Fibroblast of lung (primary cell): ENCODE results near the gene CACNB4. TPM values are rescaled to one million over a fixed set of nuclear protein-coding genes. Genes with fewer than 3 reads are reported as not detected.

Experiments
- DNase-seq, 2 donors: peaks; one replicate each; pipeline versions ENCODE4 v3.0.0 to v3.0.0-alpha.2; 2010; ENCODE audit warnings: low read depth in 2 of 2
- H2AFZ ChIP-seq: 2 replicates; pipeline ENCODE4 v1.5.1; 2012; ENCODE audit warnings: low read length, control low read depth, inconsistent platforms
- H3K27ac ChIP-seq: 2 replicates; pipeline ENCODE4 v1.5.1; 2011; ENCODE audit warnings: low read length, control low read depth; ENCODE audit not compliant: insufficient read depth
- H3K27me3 ChIP-seq: 2 replicates; pipeline ENCODE4 v1.5.1; 2011; ENCODE audit warnings: mild to moderate bottlenecking, low read length; ENCODE audit not compliant: control insufficient read depth, insufficient read depth
- H3K36me3 ChIP-seq: 2 replicates; pipeline ENCODE4 v1.5.1; 2011; ENCODE audit warnings: low read length; ENCODE audit not compliant: control insufficient read depth, insufficient read depth
- H3K4me1 ChIP-seq: 2 replicates; pipeline ENCODE4 v1.5.1; 2011; ENCODE audit warnings: low read length; ENCODE audit not compliant: control insufficient read depth, insufficient read depth; ENCODE audit errors: extremely low read depth
- H3K4me2 ChIP-seq: 2 replicates; pipeline ENCODE4 v1.5.1; 2011; ENCODE audit warnings: low read length, control low read depth; ENCODE audit not compliant: insufficient read depth; ENCODE audit errors: extremely low read depth
- H3K4me3 ChIP-seq, 4 experiments: fragments of 200-600 bp in 1 of 4; sonication (generic) in 1 of 4; replicated peaks in 1 of 4; 2 replicates each; pipeline ENCODE4 v1.5.1; 2011 to 2016; ENCODE audit warnings: low read length in 4 of 4, low read depth in 3 of 4, mild to moderate bottlenecking in 3 of 4, control low read depth in 2 of 4, inconsistent platforms in 1 of 4, mixed read lengths in 1 of 4; ENCODE audit not compliant: insufficient read depth in 1 of 4; ENCODE audit errors: control extremely low read depth in 1 of 4
- H3K79me2 ChIP-seq: 2 replicates; pipeline ENCODE4 v1.5.1; 2012; ENCODE audit warnings: mild to moderate bottlenecking, low read length, inconsistent platforms; ENCODE audit not compliant: control insufficient read depth, insufficient read depth
- H3K9ac ChIP-seq: 2 replicates; pipeline ENCODE4 v1.5.1; 2011; ENCODE audit warnings: mild to moderate bottlenecking, low read length, control low read depth; ENCODE audit not compliant: insufficient read depth
- H3K9me3 ChIP-seq: 2 replicates; pipeline ENCODE4 v1.5.1; 2012; ENCODE audit warnings: low read depth, low read length; ENCODE audit not compliant: control insufficient read depth, insufficient read depth
- H4K20me1 ChIP-seq: 2 replicates; pipeline ENCODE4 v1.5.1; 2011; ENCODE audit warnings: low read length; ENCODE audit not compliant: control insufficient read depth, insufficient read depth; ENCODE audit errors: extremely low read depth
- CTCF ChIP-seq, 2 donors: IDR thresholded peaks in 1 of 2; conservative IDR thresholded peaks in 1 of 2; 1 replicate in 1 of 2; 2 replicates in 1 of 2; pipeline ENCODE4 v1.5.1; 2011 to 2012; ENCODE audit warnings: low read length in 2 of 2, control low read depth in 1 of 2, inconsistent platforms in 1 of 2, low read depth in 1 of 2, mild to moderate bottlenecking in 1 of 2
- EZH2 ChIP-seq: IDR thresholded peaks from 2 replicates; pipeline ENCODE4 v1.5.1; 2012; ENCODE audit warnings: low read length, control low read depth, mild to moderate bottlenecking; ENCODE audit errors: missing control alignments
- polyA plus RNA-seq, 2 donors: library from polyadenylated mRNA; depleted of rRNA in 1 of 2; stranded (reverse) in 1 of 2; unstranded in 1 of 2; fragments of >200 nt; gene quantifications; 2 replicates each; pipeline ENCODE4 v1.2.1, GENCODE V29; 2011 to 2012; ENCODE audit warnings: missing spikeins in 1 of 2
- total RNA-seq: library from RNA; depleted of rRNA; stranded (reverse); fragments of >200 nt; gene quantifications from 2 replicates; pipeline ENCODE4 v1.2.1, GENCODE V29; 2014

CACNB4 gene
- total and polyA plus RNA-seq, 2 donors (not counting 1 experiment from before 2014, with no cell fraction given) = 0.66 to 2.5 TPM

GRCh38 chr2:151904021-151904420, 194.8 kb downstream of the CACNB4 start:
- no peaks in the 10 kb centered on the region for H3K4me1 ChIP-seq
- no peak overlapping the region for H2AFZ ChIP-seq
- H4K20me1 ChIP-seq = no peaks in the 10 kb centered on the region
- no peaks in the 10 kb centered on the region for H3K79me2 ChIP-seq
- no peak overlapping the region for H3K9ac ChIP-seq
- no peaks in the 10 kb centered on the region for H3K36me3 ChIP-seq
- H3K4me3 ChIP-seq = no peak overlapping the region
- TF ChIP-seq EZH2 (no peak), CTCF (conservative IDR thresholded peaks at IDR 0.05 in 1 of 2, IDR thresholded peaks at IDR 0.05 in 1 of 2; ENCODE audit: low read depth in 1 of 2, low read length in 2 of 2) (no peak)
- DNase-seq = no peak
- no peaks in the 10 kb centered on the region for H3K27me3 ChIP-seq
- no peaks in the 10 kb centered on the region for H3K9me3 ChIP-seq
- H3K27ac ChIP-seq = no peak overlapping the region
- no peak overlapping the region for H3K4me2 ChIP-seq

- Histone ChIP-seq H3K4me3 (no peak overlapping the region), H3K36me3 (no peaks in the 10 kb centered on the region), H4K20me1 (no peaks in the 10 kb centered on the region), H3K4me1 (no peaks in the 10 kb centered on the region), H2AFZ (no peak overlapping the region), H3K4me2 (no peak overlapping the region), H3K9ac (no peak overlapping the region), H3K27ac (no peak overlapping the region), H3K79me2 (no peaks in the 10 kb centered on the region), H3K9me3 (no peaks in the 10 kb centered on the region), H3K27me3 (no peaks in the 10 kb centered on the region)
- TF ChIP-seq EZH2 (no peak), CTCF (conservative IDR thresholded peaks at IDR 0.05 in 1 of 2, IDR thresholded peaks at IDR 0.05 in 1 of 2; ENCODE audit: low read depth in 1 of 2, low read length in 2 of 2) (no peak)
- no peak for DNase-seq
These were observed 196.0 kb downstream of the CACNB4 start for GRCh38 chr2:151902829-151903228.

- Histone ChIP-seq H3K27ac (no peak overlapping the region), H3K4me2 (no peak overlapping the region), H3K36me3 (no peaks in the 10 kb centered on the region), H3K9me3 (no peaks in the 10 kb centered on the region), H3K9ac (no peak overlapping the region), H3K79me2 (no peaks in the 10 kb centered on the region), H3K4me3 (no peak overlapping the region), H3K4me1 (no peaks in the 10 kb centered on the region), H3K27me3 (no peaks in the 10 kb centered on the region), H2AFZ (no peak overlapping the region), H4K20me1 (no peaks in the 10 kb centered on the region)
- TF ChIP-seq CTCF (conservative IDR thresholded peaks at IDR 0.05 in 1 of 2, IDR thresholded peaks at IDR 0.05 in 1 of 2; ENCODE audit: low read depth in 1 of 2, low read length in 2 of 2) (no peak), EZH2 (no peak)
- no peak for DNase-seq
These were observed 198.5 kb downstream of the CACNB4 start for GRCh38 chr2:151900331-151900730.
